NCI-H510A (cell line): ENCODE data around the gene SLC39A3.

ENCODE experiments used
- DNase-seq: peaks from one replicate; lab custom pipeline; 2025; lab: John Stamatoyannopoulos, UW

Gene SLC39A3

GRCh38 chr19:2747349-2747748 is 7.5 kb upstream of the SLC39A3 start:
- DNase-seq: no peak

- no peak for DNase-seq
Observed at GRCh38 chr19:2744113-2744512, 4.3 kb upstream of the SLC39A3 start.

- no peak for DNase-seq
Observed at GRCh38 chr19:2743099-2743498, 3.3 kb upstream of the SLC39A3 start.

- no peak for DNase-seq
Observed at GRCh38 chr19:2740314-2740656, 468 bp upstream of the SLC39A3 start.

- no peak for DNase-seq
Observed at GRCh38 chr19:2736550-2737190, 3.1 kb downstream of the SLC39A3 start.

GRCh38 chr19:2735374-2735773 is 4.4 kb downstream of the SLC39A3 start:
- DNase-seq: no peak

GRCh38 chr19:2734589-2735288 is 5.1 kb downstream of the SLC39A3 start:
- DNase-seq: no peak

GRCh38 chr19:2733930-2734588 is 5.8 kb downstream of the SLC39A3 start:
- DNase-seq: no peak

GRCh38 chr19:2732883-2733282 is 6.9 kb downstream of the SLC39A3 start:
- no peak for DNase-seq

- DNase-seq: no peak
Observed at GRCh38 chr19:2732157-2732725, 7.6 kb downstream of the SLC39A3 start.

- DNase-seq: no peak
Observed at GRCh38 chr19:2731181-2731995, 8.4 kb downstream of the SLC39A3 start.

- DNase-seq: no peak
Observed at GRCh38 chr19:2729943-2730818, 9.6 kb downstream of the SLC39A3 start.

GRCh38 chr19:2728783-2729387 is 10.9 kb downstream of the SLC39A3 start:
- DNase-seq: no peak

GRCh38 chr19:2727640-2727944 is 12.2 kb downstream of the SLC39A3 start:
- no peak for DNase-seq

GRCh38 chr19:2726904-2727639 is 12.7 kb downstream of the SLC39A3 start:
- no peak for DNase-seq

- no peak for DNase-seq
Observed at GRCh38 chr19:2726160-2726855, 13.5 kb downstream of the SLC39A3 start.

GRCh38 chr19:2724148-2724557 is 15.7 kb downstream of the SLC39A3 start:
- no peak for DNase-seq

GRCh38 chr19:2723747-2724146 is 16.1 kb downstream of the SLC39A3 start:
- no peak for DNase-seq

- DNase-seq: no peak
Observed at GRCh38 chr19:2723345-2723715, 16.5 kb downstream of the SLC39A3 start.
